H9 (cell line): Measurements from ENCODE around the gene ACER1. TPM values are rescaled to one million over a fixed set of nuclear protein-coding genes. Genes with fewer than 3 reads are reported as not detected.
"Not testable (repeated sequence)": the region's sequence is repeated elsewhere in the genome, so short reads cannot be mapped to it uniquely, and the experiment has no call there.

Experiments used
- DNase-seq: peaks from one replicate; pipeline ENCODE4 v3.0.0-alpha.2; 2017
- H2AFZ ChIP-seq: one replicate; pipeline ENCODE4 v1.6.1; 2013; ENCODE audit warnings: mild to moderate bottlenecking, low read length, control low read depth, moderate library complexity
- H2AK5ac ChIP-seq: 2 replicates; pipeline ENCODE4 v1.6.1; 2013; ENCODE audit warnings: low read length, control low read depth, mixed read lengths; ENCODE audit not compliant: insufficient read length
- H2BK120ac ChIP-seq: one replicate; pipeline ENCODE4 v1.6.1; 2013; ENCODE audit warnings: low read depth, mild to moderate bottlenecking, low read length, control low read depth, inconsistent platforms; ENCODE audit not compliant: poor library complexity, severe bottlenecking
- H2BK12ac ChIP-seq: 2 replicates; pipeline ENCODE4 v1.6.1; 2013; ENCODE audit warnings: low read length, control low read depth, mixed read lengths, low read depth; ENCODE audit not compliant: insufficient read length
- H2BK15ac ChIP-seq: 2 replicates; pipeline ENCODE4 v1.6.1; 2013; ENCODE audit warnings: low read depth, low read length, control low read depth
- H2BK20ac ChIP-seq: one replicate; pipeline ENCODE4 v1.6.1; 2013; ENCODE audit warnings: low read depth, mild to moderate bottlenecking, low read length, control low read depth, inconsistent platforms; ENCODE audit not compliant: poor library complexity, severe bottlenecking
- H2BK5ac ChIP-seq: 2 replicates; pipeline ENCODE4 v1.6.1; 2013; ENCODE audit warnings: low read length, control low read depth, mixed read lengths; ENCODE audit not compliant: insufficient read length
- H3K14ac ChIP-seq: 2 replicates; pipeline ENCODE4 v1.6.1; 2013; ENCODE audit warnings: low read length, control low read depth; ENCODE audit not compliant: insufficient read depth
- H3K18ac ChIP-seq: 2 replicates; pipeline ENCODE4 v1.6.1; 2013; ENCODE audit warnings: low read depth, mild to moderate bottlenecking, mixed read lengths, low read length, control low read depth; ENCODE audit not compliant: insufficient read length
- H3K23ac ChIP-seq: 2 replicates; pipeline ENCODE4 v1.6.1; 2013; ENCODE audit warnings: low read length, control low read depth, mixed read lengths, low read depth; ENCODE audit not compliant: insufficient read length
- H3K23me2 ChIP-seq: 2 replicates; pipeline ENCODE4 v1.6.1; 2013; ENCODE audit warnings: low read depth, mild to moderate bottlenecking, mixed read lengths, low read length, control low read depth; ENCODE audit not compliant: insufficient read length, poor library complexity, severe bottlenecking
- H3K27ac ChIP-seq: 2 replicates; pipeline ENCODE4 v1.5.1; 2013; ENCODE audit warnings: low read length, control low read depth, mixed read lengths, low read depth; ENCODE audit not compliant: insufficient read length
- H3K27me3 ChIP-seq: 2 replicates; pipeline ENCODE4 v1.6.1; 2013; ENCODE audit warnings: low read length, control low read depth, inconsistent platforms; ENCODE audit not compliant: insufficient read depth
- H3K4ac ChIP-seq: 2 replicates; pipeline ENCODE4 v1.6.1; 2013; ENCODE audit warnings: low read depth, mild to moderate bottlenecking, control low read depth, inconsistent platforms, low read length, moderate library complexity
- H3K4me1 ChIP-seq: 2 replicates; pipeline ENCODE4 v1.6.1; 2013; ENCODE audit warnings: low read length, control low read depth, inconsistent platforms; ENCODE audit not compliant: insufficient read depth
- H3K4me2 ChIP-seq: 2 replicates; pipeline ENCODE4 v1.6.1; 2013; ENCODE audit warnings: low read length, control low read depth, mixed read lengths; ENCODE audit not compliant: insufficient read length, insufficient read depth
- H3K56ac ChIP-seq: 2 replicates; pipeline ENCODE4 v1.6.1; 2013; ENCODE audit warnings: low read depth, mild to moderate bottlenecking, mixed read lengths, low read length, control low read depth; ENCODE audit not compliant: insufficient read length
- H3K79me1 ChIP-seq: 2 replicates; pipeline ENCODE4 v1.6.1; 2013; ENCODE audit warnings: low read depth, mild to moderate bottlenecking, moderate library complexity, low read length, control low read depth, inconsistent platforms; ENCODE audit not compliant: insufficient read depth, poor library complexity, severe bottlenecking
- H3K79me2 ChIP-seq: 2 replicates; pipeline ENCODE4 v1.6.1; 2013; ENCODE audit warnings: low read length, control low read depth, inconsistent platforms; ENCODE audit not compliant: insufficient read depth
- H3K9ac ChIP-seq: 2 replicates; pipeline ENCODE4 v1.6.1; 2013; ENCODE audit warnings: low read length, control low read depth, mixed read lengths; ENCODE audit not compliant: insufficient read length; ENCODE audit errors: extremely low read depth
- H3K9me3 ChIP-seq: one replicate; pipeline ENCODE4 v1.6.1; 2013; ENCODE audit warnings: low read depth, low read length, inconsistent platforms; ENCODE audit not compliant: control insufficient read depth
- H3T11ph ChIP-seq: one replicate; pipeline ENCODE4 v1.6.1; 2013; ENCODE audit warnings: mild to moderate bottlenecking, low read length, control low read depth, inconsistent platforms
- H4K20me1 ChIP-seq: one replicate; pipeline ENCODE4 v1.6.1; 2013; ENCODE audit not compliant: control insufficient read depth, insufficient read length, insufficient read depth
- H4K5ac ChIP-seq: 2 replicates; pipeline ENCODE4 v1.6.1; 2013; ENCODE audit warnings: low read depth, mild to moderate bottlenecking, mixed read lengths, low read length, control low read depth; ENCODE audit not compliant: insufficient read length
- H4K8ac ChIP-seq: replicated peaks from 2 replicates; pipeline ENCODE4 v1.6.1; 2013; ENCODE audit warnings: low read length, control low read depth, mixed read lengths, low read depth; ENCODE audit not compliant: insufficient read length
- H4K91ac ChIP-seq: 2 replicates; pipeline ENCODE4 v1.6.1; 2013; ENCODE audit warnings: low read depth, mild to moderate bottlenecking, moderate library complexity, mixed read lengths, low read length, control low read depth; ENCODE audit not compliant: insufficient read length
- H3K27ac Mint-ChIP-seq, 3 experiments: 2 replicates in 2 of 3; 3 replicates in 1 of 3; pipeline ENCODE4 v1.8.0; 2020 to 2021; ENCODE audit warnings: mixed read lengths in 3 of 3, mild to moderate bottlenecking in 1 of 3, moderate library complexity in 1 of 3
- H3K27me3 Mint-ChIP-seq: 2 replicates; pipeline ENCODE4 v1.8.0; 2021; ENCODE audit warnings: low read depth, mild to moderate bottlenecking, moderate library complexity, mixed read lengths
- H3K36me3 Mint-ChIP-seq, 3 experiments: 2 replicates in 2 of 3; 3 replicates in 1 of 3; pipeline ENCODE4 v1.8.0; 2020 to 2021; ENCODE audit warnings: low read depth in 3 of 3, mixed read lengths in 3 of 3; ENCODE audit not compliant: insufficient read depth in 1 of 3
- H3K4me1 Mint-ChIP-seq, 2 experiments: 2 replicates each; pipeline ENCODE4 v1.8.0; 2020; ENCODE audit warnings: mixed read lengths in 2 of 2
- H3K4me3 Mint-ChIP-seq, 2 experiments: 2 replicates in 1 of 2; 3 replicates in 1 of 2; pipeline ENCODE4 v1.8.0; 2020 to 2021; ENCODE audit warnings: mild to moderate bottlenecking in 2 of 2, mixed read lengths in 2 of 2, moderate library complexity in 1 of 2
- H3K9me3 Mint-ChIP-seq, 2 experiments: 2 replicates in 1 of 2; 3 replicates in 1 of 2; pipeline ENCODE4 v1.8.0; 2020; ENCODE audit warnings: mild to moderate bottlenecking in 2 of 2, mixed read lengths in 2 of 2, moderate library complexity in 1 of 2
- WGBS: extraction: QIAGEN DNeasy Blood & Tissue Kit; methylation state at CpG from one replicate; pipeline ENCODE4 v1.1.7; 2013; ENCODE audit warnings: missing lambda C conversion rate, low lambda C conversion rate, mixed read lengths; ENCODE audit not compliant: insufficient read length; ENCODE audit errors: extremely low coverage; 5-methylcytosine and 5-hydroxymethylcytosine counted together
- total RNA-seq: library from RNA; stranded (reverse); gene quantifications from 2 replicates; pipeline ENCODE4 v1.2.1, GENCODE V29; 2021
- TF ChIP-seq, protein P1 (sequence below): fragments of 200-600 bp; sonication (generic); conservative IDR thresholded peaks from 3 replicates; pipeline ENCODE4 v1.8.0; 2021; ENCODE audit warnings: antibody characterized with exemption, mild to moderate bottlenecking

ACER1 gene
- total RNA-seq, 1 experiment from 2014 or later = not detected

GRCh38 chr19:6357174-6357573, 23.8 kb upstream of the ACER1 start:
- peaks cover 5 to 12% of the 10 kb centered on the region in 2 experiments; a peak in 2 of 5 replicates for H3K9me3 Mint-ChIP-seq
- Histone ChIP-seq H3K23ac (no peak overlapping the region), H2BK20ac (no peak overlapping the region), H2AFZ (no peak overlapping the region), H3K4me1 (no peaks in the 10 kb centered on the region), H2AK5ac (no peak overlapping the region), H3K79me1 (no peaks in the 10 kb centered on the region), H2BK120ac (no peak overlapping the region), H2BK5ac (no peak overlapping the region), H3K23me2 (peaks cover 5% of the 10 kb centered on the region), H2BK15ac (no peak overlapping the region), H4K91ac (no peak overlapping the region), H3K14ac (no peak overlapping the region), H3K18ac (no peak overlapping the region), H2BK12ac (no peak overlapping the region), H3K4me2 (no peak overlapping the region), H3T11ph (no peak overlapping the region), H4K8ac (no peak overlapping the region), H3K79me2 (no peaks in the 10 kb centered on the region), H3K9me3 (no peaks in the 10 kb centered on the region), H4K20me1 (no peaks in the 10 kb centered on the region), H3K27ac (no peak overlapping the region), H3K27me3 (no peaks in the 10 kb centered on the region), H3K4ac (no peak overlapping the region), H3K9ac (no peak overlapping the region), H3K56ac (no peak overlapping the region), H4K5ac (no peak overlapping the region)
- H3K4me3 Mint-ChIP-seq = no peak overlapping the region
- no CpG with 5 or more reads among the region's 14 CpGs for WGBS
- H3K27me3 Mint-ChIP-seq = peaks cover 3% of the 10 kb centered on the region
- no peaks in the 10 kb centered on the region for H3K36me3 Mint-ChIP-seq
- DNase-seq = no peak
- peaks cover under 1 to 8% of the 10 kb centered on the region in 2 experiments; a peak in 3 of 4 replicates for H3K4me1 Mint-ChIP-seq
- no peak overlapping the region for H3K27ac Mint-ChIP-seq
- TF ChIP-seq, protein P1, sequence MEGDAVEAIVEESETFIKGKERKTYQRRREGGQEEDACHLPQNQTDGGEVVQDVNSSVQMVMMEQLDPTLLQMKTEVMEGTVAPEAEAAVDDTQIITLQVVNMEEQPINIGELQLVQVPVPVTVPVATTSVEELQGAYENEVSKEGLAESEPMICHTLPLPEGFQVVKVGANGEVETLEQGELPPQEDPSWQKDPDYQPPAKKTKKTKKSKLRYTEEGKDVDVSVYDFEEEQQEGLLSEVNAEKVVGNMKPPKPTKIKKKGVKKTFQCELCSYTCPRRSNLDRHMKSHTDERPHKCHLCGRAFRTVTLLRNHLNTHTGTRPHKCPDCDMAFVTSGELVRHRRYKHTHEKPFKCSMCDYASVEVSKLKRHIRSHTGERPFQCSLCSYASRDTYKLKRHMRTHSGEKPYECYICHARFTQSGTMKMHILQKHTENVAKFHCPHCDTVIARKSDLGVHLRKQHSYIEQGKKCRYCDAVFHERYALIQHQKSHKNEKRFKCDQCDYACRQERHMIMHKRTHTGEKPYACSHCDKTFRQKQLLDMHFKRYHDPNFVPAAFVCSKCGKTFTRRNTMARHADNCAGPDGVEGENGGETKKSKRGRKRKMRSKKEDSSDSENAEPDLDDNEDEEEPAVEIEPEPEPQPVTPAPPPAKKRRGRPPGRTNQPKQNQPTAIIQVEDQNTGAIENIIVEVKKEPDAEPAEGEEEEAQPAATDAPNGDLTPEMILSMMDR = no peak

DNA sequence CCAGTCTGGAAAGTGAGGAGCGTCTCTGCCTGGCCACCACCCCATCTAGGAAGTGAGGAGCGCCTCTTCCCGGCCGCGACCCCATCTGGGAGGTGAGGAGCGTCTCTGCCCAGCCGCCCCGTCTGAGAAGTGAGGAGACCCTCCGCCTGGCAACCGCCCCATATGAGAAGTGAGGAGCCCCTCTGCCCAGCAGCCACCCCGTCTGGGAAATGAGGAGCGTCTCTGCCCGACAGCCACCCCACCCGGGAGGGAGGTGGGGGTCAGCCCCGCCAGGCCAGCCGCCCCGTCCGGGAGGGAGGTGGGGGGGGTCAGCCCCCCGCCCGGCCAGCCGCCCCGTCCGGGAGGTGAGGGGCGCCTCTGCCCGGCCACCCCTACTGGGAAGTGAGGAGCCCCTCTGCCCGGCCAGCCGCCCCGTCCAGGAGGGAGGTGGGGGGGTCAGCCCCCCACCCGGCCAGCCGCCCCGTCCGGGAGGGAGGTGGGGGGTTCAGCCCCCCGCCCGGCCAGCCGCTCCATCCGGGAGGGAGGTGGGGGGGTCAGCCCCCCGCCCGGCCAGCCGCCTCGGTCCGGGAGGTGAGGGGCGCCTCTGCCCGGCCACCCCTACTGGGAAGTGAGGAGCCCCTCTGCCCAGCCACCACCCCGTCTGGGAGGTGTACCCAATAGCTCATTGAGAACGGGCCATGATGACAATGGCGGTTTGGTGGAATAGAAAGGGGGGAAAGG, 22.1 kb upstream of the ACER1 start:
- H3K36me3 Mint-ChIP-seq, H3K27ac Mint-ChIP-seq, H3K4me1 ChIP-seq, H2BK12ac ChIP-seq, H2BK15ac ChIP-seq, H3K79me1 ChIP-seq, H2AK5ac ChIP-seq, H3K14ac ChIP-seq, H2BK5ac ChIP-seq, H4K20me1 ChIP-seq, H4K5ac ChIP-seq, H3K79me2 ChIP-seq, H3K9me3 ChIP-seq, H3K4me3 Mint-ChIP-seq, H2BK120ac ChIP-seq, H3K4me2 ChIP-seq, H4K8ac ChIP-seq, DNase-seq, H3K23me2 ChIP-seq, H3K56ac ChIP-seq, H3K27me3 ChIP-seq, H3K4me1 Mint-ChIP-seq, H4K91ac ChIP-seq, H3K27me3 Mint-ChIP-seq, H2AFZ ChIP-seq, H3K23ac ChIP-seq, H3K4ac ChIP-seq, H2BK20ac ChIP-seq, H3T11ph ChIP-seq, H3K18ac ChIP-seq, H3K27ac ChIP-seq, H3K9ac ChIP-seq: not testable (repeated sequence)
- WGBS = no CpG with 5 or more reads among the region's 46 CpGs
- H3K9me3 Mint-ChIP-seq = peaks cover 5 to 14% of the 10 kb centered on the region in 2 experiments; a peak in 2 of 5 replicates
